ENCODE results near the gene ROBO4.

The ROBO4 gene

GRCh38 chr11:124918950-124919349 is 21.3 kb upstream of the ROBO4 start, which contains the start of gene HEPN1:
TSS of gene HEPN1 (plus strand) at chr11:124919250.
- DNase-seq (ENCODE audit: low read depth): no peak

- no peak for DNase-seq (ENCODE audit: low read depth)
These were observed 19.5 kb upstream of the ROBO4 start for GRCh38 chr11:124917115-124917637.

- DNase-seq (ENCODE audit: low read depth): no peak
These were observed 18.7 kb upstream of the ROBO4 start for GRCh38 chr11:124916370-124916710.

GRCh38 chr11:124915541-124916369 is 18.1 kb upstream of the ROBO4 start:
- no peak for DNase-seq (ENCODE audit: low read depth)

- DNase-seq (ENCODE audit: low read depth): no peak
These were observed 5.0 kb upstream of the ROBO4 start for GRCh38 chr11:124902616-124903015.

GRCh38 chr11:124900464-124900863 is 2.8 kb upstream of the ROBO4 start:
- DNase-seq (ENCODE audit: low read depth): peak; percentile 68

GRCh38 chr11:124899383-124900145 is 1.9 kb upstream of the ROBO4 start:
- DNase-seq (ENCODE audit: low read depth): no peak

- DNase-seq (ENCODE audit: low read depth): peak; percentile 48
These were observed 1.0 kb upstream of the ROBO4 start for GRCh38 chr11:124898711-124899110.

GRCh38 chr11:124898263-124898680 is 607 bp upstream of the ROBO4 start:
- DNase-seq (ENCODE audit: low read depth): peak; percentile 88

GRCh38 chr11:124896821-124897391 is 759 bp downstream of the ROBO4 start:
- no peak for DNase-seq (ENCODE audit: low read depth)

GRCh38 chr11:124896071-124896750 is 1.5 kb downstream of the ROBO4 start:
- no peak for DNase-seq (ENCODE audit: low read depth)

GRCh38 chr11:124895471-124895971 is 2.1 kb downstream of the ROBO4 start:
- no peak for DNase-seq (ENCODE audit: low read depth)

- no peak for DNase-seq (ENCODE audit: low read depth)
These were observed 2.8 kb downstream of the ROBO4 start for GRCh38 chr11:124894606-124895430.

- DNase-seq (ENCODE audit: low read depth): no peak
These were observed 3.8 kb downstream of the ROBO4 start for GRCh38 chr11:124893781-124894401.

GRCh38 chr11:124892750-124893454 is 4.8 kb downstream of the ROBO4 start:
- DNase-seq (ENCODE audit: low read depth): no peak

GRCh38 chr11:124892146-124892545 is 5.5 kb downstream of the ROBO4 start:
- no peak for DNase-seq (ENCODE audit: low read depth)

- no peak for DNase-seq (ENCODE audit: low read depth)
These were observed 6.2 kb downstream of the ROBO4 start for GRCh38 chr11:124891373-124891861.

- DNase-seq (ENCODE audit: low read depth): no peak
These were observed 6.8 kb downstream of the ROBO4 start for GRCh38 chr11:124890683-124891372.

GRCh38 chr11:124890151-124890550 is 7.5 kb downstream of the ROBO4 start:
- no peak for DNase-seq (ENCODE audit: low read depth)

All from stromal cell of bone marrow (primary cell).